GM23338 (cell line): ENCODE data around the gene RFWD3. TPM values are rescaled to one million over a fixed set of nuclear protein-coding genes. Genes with fewer than 3 reads are reported as not detected.

Source experiments
- ATAC-seq: fragments of 200-7000 bp; cut with Tn5 transposase; 3 replicates; pipeline ENCODE4 v1.9.1; 2020
- DNase-seq: peaks from one replicate; pipeline ENCODE4 v3.0.0-alpha.2; 2015; ENCODE audit warnings: low spot score
- H2AFZ ChIP-seq: fragments of 200-600 bp; sonication (generic); 2 replicates; pipeline ENCODE4 v1.8.0; 2016; ENCODE audit warnings: antibody characterized with exemption, mild to moderate bottlenecking, moderate library complexity
- H3F3A ChIP-seq: fragments of 200-600 bp; sonication (generic); replicated peaks from 2 replicates; pipeline ENCODE4 v1.8.0; 2017; ENCODE audit warnings: antibody characterized with exemption, mixed run types, low read depth
- H3K27ac ChIP-seq: fragments of 200-600 bp; sonication (generic); 2 replicates; pipeline ENCODE4 v1.6.1; 2016; ENCODE audit warnings: low read depth
- H3K27me3 ChIP-seq: fragments of 200-600 bp; sonication (generic); 2 replicates; pipeline ENCODE4 v1.8.0; 2016; ENCODE audit warnings: mild to moderate bottlenecking, mixed run types, moderate library complexity; ENCODE audit not compliant: insufficient read depth
- H3K36me3 ChIP-seq: fragments of 200-600 bp; sonication (generic); 2 replicates; pipeline ENCODE4 v1.8.0; 2016; ENCODE audit warnings: mild to moderate bottlenecking; ENCODE audit not compliant: insufficient read depth
- H3K4me1 ChIP-seq: fragments of 200-600 bp; sonication (generic); 2 replicates; pipeline ENCODE4 v1.8.0; 2016; ENCODE audit warnings: mild to moderate bottlenecking, moderate library complexity; ENCODE audit not compliant: insufficient read depth
- H3K4me2 ChIP-seq: fragments of 200-600 bp; sonication (generic); 2 replicates; pipeline ENCODE4 v1.7.1; 2017; ENCODE audit warnings: mixed run types
- H3K4me3 ChIP-seq: fragments of 200-600 bp; sonication (generic); 2 replicates; pipeline ENCODE4 v1.6.1; 2016; ENCODE audit warnings: mixed run types
- H3K79me2 ChIP-seq: fragments of 200-600 bp; sonication (generic); replicated peaks from 2 replicates; pipeline ENCODE4 v1.8.0; 2017; ENCODE audit warnings: mild to moderate bottlenecking; ENCODE audit not compliant: insufficient read depth
- H3K9me2 ChIP-seq: fragments of 200-600 bp; sonication (generic); 2 replicates; pipeline ENCODE4 v1.8.0; 2017; ENCODE audit not compliant: insufficient read depth
- H4K20me1 ChIP-seq: fragments of 200-600 bp; sonication (generic); replicated peaks from 2 replicates; pipeline ENCODE4 v1.8.0; 2017; ENCODE audit warnings: mild to moderate bottlenecking; ENCODE audit not compliant: insufficient read depth
- H3K27ac Mint-ChIP-seq: 2 replicates; pipeline ENCODE4 v1.8.0; 2020; ENCODE audit warnings: inconsistent platforms, mild to moderate bottlenecking, moderate library complexity, mixed read lengths
- H3K27me3 Mint-ChIP-seq: 3 replicates; pipeline ENCODE4 v1.8.0; 2022; ENCODE audit warnings: low read depth, mild to moderate bottlenecking, moderate library complexity, mixed read lengths, inconsistent platforms; ENCODE audit not compliant: insufficient read depth, poor library complexity
- H3K36me3 Mint-ChIP-seq: 3 replicates; pipeline ENCODE4 v1.8.0; 2021; ENCODE audit warnings: low read depth, mild to moderate bottlenecking, inconsistent platforms, moderate library complexity, mixed read lengths
- H3K4me1 Mint-ChIP-seq: 3 replicates; pipeline ENCODE4 v1.8.0; 2020; ENCODE audit warnings: mild to moderate bottlenecking, inconsistent platforms, mixed read lengths
- H3K4me3 Mint-ChIP-seq: 3 replicates; pipeline ENCODE4 v1.8.0; 2021; ENCODE audit warnings: moderate library complexity, mild to moderate bottlenecking, inconsistent platforms, mixed read lengths
- H3K9me3 Mint-ChIP-seq: 3 replicates; pipeline ENCODE4 v1.8.0; 2020; ENCODE audit warnings: moderate library complexity, mild to moderate bottlenecking, inconsistent platforms, mixed read lengths
- CREB1 ChIP-seq: fragments of 250-450 bp; sonication (Bioruptor Pico); IDR thresholded peaks from 2 replicates; pipeline ENCODE4 v1.5.0; 2020; ENCODE audit warnings: low read depth, mild to moderate bottlenecking, moderate library complexity
- EZH2 ChIP-seq: fragments of 200-600 bp; sonication (generic); IDR thresholded peaks from one replicate; pipeline ENCODE4 v1.8.0; 2017; ENCODE audit warnings: antibody characterized with exemption, mild to moderate bottlenecking, low read depth; ENCODE audit not compliant: unreplicated experiment
- EZH2phosphoT487 ChIP-seq: fragments of 200-600 bp; sonication (generic); IDR thresholded peaks from one replicate; pipeline ENCODE4 v1.8.1; 2018; ENCODE audit warnings: antibody characterized with exemption; ENCODE audit not compliant: unreplicated experiment
- JUNB ChIP-seq: IDR thresholded peaks from one replicate; pipeline ENCODE4 v1.6.1; 2016; ENCODE audit warnings: antibody characterized with exemption; ENCODE audit not compliant: unreplicated experiment
- NANOG ChIP-seq: IDR thresholded peaks from 2 replicates; pipeline ENCODE4 v1.6.1; 2016; ENCODE audit warnings: antibody characterized with exemption, borderline replicate concordance
- POLR2AphosphoS5 ChIP-seq: IDR thresholded peaks from 2 replicates; pipeline ENCODE4 v1.6.1; 2016; ENCODE audit warnings: antibody characterized with exemption, low read depth
- STAT1 ChIP-seq: IDR thresholded peaks from one replicate; pipeline ENCODE4 v1.6.1; 2016; ENCODE audit warnings: antibody characterized with exemption; ENCODE audit not compliant: unreplicated experiment
- ZNF114 ChIP-seq: fragments of 250-450 bp; sonication (Bioruptor Pico); IDR thresholded peaks from 2 replicates; pipeline ENCODE4 v1.5.0; 2020; ENCODE audit warnings: mild to moderate bottlenecking, moderate library complexity
- ZNF331 ChIP-seq: fragments of 250-450 bp; sonication (Bioruptor Pico); IDR thresholded peaks from 2 replicates; pipeline ENCODE4 v1.5.0; 2020; ENCODE audit warnings: low read depth, mild to moderate bottlenecking, moderate library complexity
- polyA plus RNA-seq: library from polyadenylated mRNA; unstranded; fragments of >200 nt; fragmentation: Nextera tagmentation; extraction: Ambion mirVana; gene quantifications from 2 replicates; pipeline ENCODE4 v1.2.1, GENCODE V29; 2016
- total RNA-seq: library from RNA; depleted of rRNA; stranded (reverse); fragments of >200 nt; shearing (Covaris generic); gene quantifications from 2 replicates; pipeline ENCODE4 v1.2.3, GENCODE V29; 2014
- TF ChIP-seq, protein P1 (sequence below): fragments of 250-450 bp; sonication (Bioruptor Pico); IDR thresholded peaks from 2 replicates; pipeline ENCODE4 v1.5.0; 2020; ENCODE audit warnings: mild to moderate bottlenecking, moderate library complexity
- TF ChIP-seq, protein P2 (sequence below), 2 experiments: fragments of 200-600 bp in 1 of 2; sonication (generic) in 1 of 2; conservative IDR thresholded peaks; 2 replicates each; pipeline versions ENCODE4 v1.5.1 to v1.6.1; 2016 to 2017; ENCODE audit warnings: antibody characterized with exemption in 2 of 2, low read depth in 2 of 2, mild to moderate bottlenecking in 2 of 2, moderate library complexity in 1 of 2
- TF ChIP-seq, protein P3 (sequence below): IDR thresholded peaks from one replicate; pipeline ENCODE4 v1.6.1; 2018; ENCODE audit warnings: antibody characterized with exemption; ENCODE audit not compliant: unreplicated experiment
- TF ChIP-seq, protein P4 (sequence below): IDR thresholded peaks from 2 replicates; pipeline ENCODE4 v1.6.1; 2016; ENCODE audit warnings: antibody characterized with exemption

Gene RFWD3
- total and polyA plus RNA-seq, 2 experiments from 2014 or later = 27.6 to 113 TPM

DNA sequence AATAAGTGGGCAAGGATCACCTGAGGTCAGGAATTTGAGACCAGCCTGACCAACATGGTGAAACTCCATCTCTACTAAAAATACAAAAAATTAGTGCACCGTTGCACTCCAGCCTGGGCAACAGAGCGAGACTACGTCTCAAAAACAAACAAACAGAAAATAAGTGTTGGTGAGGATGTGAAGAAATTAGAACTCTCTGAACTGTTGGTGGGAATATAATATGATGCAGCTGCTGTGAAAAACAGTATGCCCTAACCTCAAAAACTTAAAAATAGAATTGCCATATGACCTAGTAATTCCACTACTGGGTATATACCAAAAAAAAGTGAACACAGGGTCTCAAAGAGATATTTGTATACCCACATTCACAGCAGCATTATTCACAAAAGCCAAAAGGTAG, 85.8 kb downstream of the RFWD3 start (continued):
- TF ChIP-seq, protein P1, sequence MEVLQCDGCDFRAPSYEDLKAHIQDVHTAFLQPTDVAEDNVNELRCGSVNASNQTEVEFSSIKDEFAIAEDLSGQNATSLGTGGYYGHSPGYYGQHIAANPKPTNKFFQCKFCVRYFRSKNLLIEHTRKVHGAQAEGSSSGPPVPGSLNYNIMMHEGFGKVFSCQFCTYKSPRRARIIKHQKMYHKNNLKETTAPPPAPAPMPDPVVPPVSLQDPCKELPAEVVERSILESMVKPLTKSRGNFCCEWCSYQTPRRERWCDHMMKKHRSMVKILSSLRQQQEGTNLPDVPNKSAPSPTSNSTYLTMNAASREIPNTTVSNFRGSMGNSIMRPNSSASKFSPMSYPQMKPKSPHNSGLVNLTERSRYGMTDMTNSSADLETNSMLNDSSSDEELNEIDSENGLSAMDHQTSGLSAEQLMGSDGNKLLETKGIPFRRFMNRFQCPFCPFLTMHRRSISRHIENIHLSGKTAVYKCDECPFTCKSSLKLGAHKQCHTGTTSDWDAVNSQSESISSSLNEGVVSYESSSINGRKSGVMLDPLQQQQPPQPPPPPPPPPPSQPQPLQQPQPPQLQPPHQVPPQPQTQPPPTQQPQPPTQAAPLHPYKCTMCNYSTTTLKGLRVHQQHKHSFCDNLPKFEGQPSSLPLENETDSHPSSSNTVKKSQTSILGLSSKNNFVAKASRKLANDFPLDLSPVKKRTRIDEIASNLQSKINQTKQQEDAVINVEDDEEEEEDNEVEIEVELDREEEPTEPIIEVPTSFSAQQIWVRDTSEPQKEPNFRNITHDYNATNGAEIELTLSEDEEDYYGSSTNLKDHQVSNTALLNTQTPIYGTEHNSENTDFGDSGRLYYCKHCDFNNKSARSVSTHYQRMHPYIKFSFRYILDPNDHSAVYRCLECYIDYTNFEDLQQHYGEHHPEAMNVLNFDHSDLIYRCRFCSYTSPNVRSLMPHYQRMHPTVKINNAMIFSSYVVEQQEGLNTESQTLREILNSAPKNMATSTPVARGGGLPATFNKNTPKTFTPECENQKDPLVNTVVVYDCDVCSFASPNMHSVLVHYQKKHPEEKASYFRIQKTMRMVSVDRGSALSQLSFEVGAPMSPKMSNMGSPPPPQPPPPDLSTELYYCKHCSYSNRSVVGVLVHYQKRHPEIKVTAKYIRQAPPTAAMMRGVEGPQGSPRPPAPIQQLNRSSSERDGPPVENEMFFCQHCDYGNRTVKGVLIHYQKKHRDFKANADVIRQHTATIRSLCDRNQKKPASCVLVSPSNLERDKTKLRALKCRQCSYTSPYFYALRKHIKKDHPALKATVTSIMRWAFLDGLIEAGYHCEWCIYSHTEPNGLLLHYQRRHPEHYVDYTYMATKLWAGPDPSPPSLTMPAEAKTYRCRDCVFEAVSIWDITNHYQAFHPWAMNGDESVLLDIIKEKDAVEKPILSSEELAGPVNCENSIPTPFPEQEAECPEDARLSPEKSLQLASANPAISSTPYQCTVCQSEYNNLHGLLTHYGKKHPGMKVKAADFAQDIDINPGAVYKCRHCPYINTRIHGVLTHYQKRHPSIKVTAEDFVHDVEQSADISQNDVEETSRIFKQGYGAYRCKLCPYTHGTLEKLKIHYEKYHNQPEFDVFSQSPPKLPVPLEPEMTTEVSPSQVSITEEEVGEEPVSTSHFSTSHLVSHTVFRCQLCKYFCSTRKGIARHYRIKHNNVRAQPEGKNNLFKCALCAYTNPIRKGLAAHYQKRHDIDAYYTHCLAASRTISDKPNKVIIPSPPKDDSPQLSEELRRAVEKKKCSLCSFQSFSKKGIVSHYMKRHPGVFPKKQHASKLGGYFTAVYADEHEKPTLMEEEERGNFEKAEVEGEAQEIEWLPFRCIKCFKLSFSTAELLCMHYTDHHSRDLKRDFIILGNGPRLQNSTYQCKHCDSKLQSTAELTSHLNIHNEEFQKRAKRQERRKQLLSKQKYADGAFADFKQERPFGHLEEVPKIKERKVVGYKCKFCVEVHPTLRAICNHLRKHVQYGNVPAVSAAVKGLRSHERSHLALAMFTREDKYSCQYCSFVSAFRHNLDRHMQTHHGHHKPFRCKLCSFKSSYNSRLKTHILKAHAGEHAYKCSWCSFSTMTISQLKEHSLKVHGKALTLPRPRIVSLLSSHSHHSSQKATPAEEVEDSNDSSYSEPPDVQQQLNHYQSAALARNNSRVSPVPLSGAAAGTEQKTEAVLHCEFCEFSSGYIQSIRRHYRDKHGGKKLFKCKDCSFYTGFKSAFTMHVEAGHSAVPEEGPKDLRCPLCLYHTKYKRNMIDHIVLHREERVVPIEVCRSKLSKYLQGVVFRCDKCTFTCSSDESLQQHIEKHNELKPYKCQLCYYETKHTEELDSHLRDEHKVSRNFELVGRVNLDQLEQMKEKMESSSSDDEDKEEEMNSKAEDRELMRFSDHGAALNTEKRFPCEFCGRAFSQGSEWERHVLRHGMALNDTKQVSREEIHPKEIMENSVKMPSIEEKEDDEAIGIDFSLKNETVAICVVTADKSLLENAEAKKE (CRISPR knock-in tag) = no peak

DNA sequence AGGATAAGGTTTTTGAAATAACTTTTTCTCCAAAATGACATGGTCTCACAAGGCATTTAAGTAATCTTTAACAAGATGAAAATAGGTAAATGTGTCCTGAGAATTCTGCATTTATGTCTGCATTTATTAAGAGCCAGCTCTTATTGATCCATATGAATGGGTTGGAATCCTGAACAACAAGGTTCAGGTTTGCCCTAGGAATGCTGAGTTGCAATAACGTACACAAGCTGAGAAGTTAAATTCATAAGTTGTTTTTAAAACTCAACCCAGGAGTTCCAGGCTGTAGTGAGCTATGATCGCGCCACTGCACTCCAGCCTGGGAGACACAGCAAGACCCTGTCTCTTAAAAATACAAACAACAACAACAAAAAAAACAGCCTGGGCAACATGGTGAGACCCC, 87.8 kb downstream of the RFWD3 start:
- H3K36me3 Mint-ChIP-seq = no peaks in the 10 kb centered on the region
- Histone ChIP-seq H3K36me3 (no peaks in the 10 kb centered on the region), H3K9me2 (no peaks in the 10 kb centered on the region), H3K79me2 (peaks cover 99% of the 10 kb centered on the region), H3K27ac (no peak overlapping the region), H3K4me2 (no peak overlapping the region), H3F3A (no peaks in the 10 kb centered on the region), H3K4me1 (peaks cover under 1% of the 10 kb centered on the region; the same call in 1 of the 2 replicates), H3K27me3 (no peaks in the 10 kb centered on the region), H4K20me1 (peaks cover 38% of the 10 kb centered on the region), H2AFZ (no peak overlapping the region), H3K4me3 (no peak overlapping the region)
- H3K4me1 Mint-ChIP-seq = peaks cover 8% of the 10 kb centered on the region
- no peaks in the 10 kb centered on the region for H3K9me3 Mint-ChIP-seq
- peaks cover 5% of the 10 kb centered on the region for H3K27me3 Mint-ChIP-seq
- no peak overlapping the region for H3K27ac Mint-ChIP-seq
- no peak for DNase-seq
- ATAC-seq = no peak
- H3K4me3 Mint-ChIP-seq = no peak overlapping the region
- TF ChIP-seq STAT1 (no peak), EZH2 (no peak), EZH2phosphoT487 (no peak), ZNF331 (CRISPR knock-in tag) (no peak), POLR2AphosphoS5 (no peak), JUNB (no peak), ZNF114 (CRISPR knock-in tag) (no peak), NANOG (no peak), CREB1 (CRISPR knock-in tag) (no peak)
- TF ChIP-seq, protein P2, sequence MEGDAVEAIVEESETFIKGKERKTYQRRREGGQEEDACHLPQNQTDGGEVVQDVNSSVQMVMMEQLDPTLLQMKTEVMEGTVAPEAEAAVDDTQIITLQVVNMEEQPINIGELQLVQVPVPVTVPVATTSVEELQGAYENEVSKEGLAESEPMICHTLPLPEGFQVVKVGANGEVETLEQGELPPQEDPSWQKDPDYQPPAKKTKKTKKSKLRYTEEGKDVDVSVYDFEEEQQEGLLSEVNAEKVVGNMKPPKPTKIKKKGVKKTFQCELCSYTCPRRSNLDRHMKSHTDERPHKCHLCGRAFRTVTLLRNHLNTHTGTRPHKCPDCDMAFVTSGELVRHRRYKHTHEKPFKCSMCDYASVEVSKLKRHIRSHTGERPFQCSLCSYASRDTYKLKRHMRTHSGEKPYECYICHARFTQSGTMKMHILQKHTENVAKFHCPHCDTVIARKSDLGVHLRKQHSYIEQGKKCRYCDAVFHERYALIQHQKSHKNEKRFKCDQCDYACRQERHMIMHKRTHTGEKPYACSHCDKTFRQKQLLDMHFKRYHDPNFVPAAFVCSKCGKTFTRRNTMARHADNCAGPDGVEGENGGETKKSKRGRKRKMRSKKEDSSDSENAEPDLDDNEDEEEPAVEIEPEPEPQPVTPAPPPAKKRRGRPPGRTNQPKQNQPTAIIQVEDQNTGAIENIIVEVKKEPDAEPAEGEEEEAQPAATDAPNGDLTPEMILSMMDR (conservative IDR thresholded peaks at IDR 0.05; ENCODE audit: low read depth in 2 of 2) = no peak
- TF ChIP-seq, protein P3, sequence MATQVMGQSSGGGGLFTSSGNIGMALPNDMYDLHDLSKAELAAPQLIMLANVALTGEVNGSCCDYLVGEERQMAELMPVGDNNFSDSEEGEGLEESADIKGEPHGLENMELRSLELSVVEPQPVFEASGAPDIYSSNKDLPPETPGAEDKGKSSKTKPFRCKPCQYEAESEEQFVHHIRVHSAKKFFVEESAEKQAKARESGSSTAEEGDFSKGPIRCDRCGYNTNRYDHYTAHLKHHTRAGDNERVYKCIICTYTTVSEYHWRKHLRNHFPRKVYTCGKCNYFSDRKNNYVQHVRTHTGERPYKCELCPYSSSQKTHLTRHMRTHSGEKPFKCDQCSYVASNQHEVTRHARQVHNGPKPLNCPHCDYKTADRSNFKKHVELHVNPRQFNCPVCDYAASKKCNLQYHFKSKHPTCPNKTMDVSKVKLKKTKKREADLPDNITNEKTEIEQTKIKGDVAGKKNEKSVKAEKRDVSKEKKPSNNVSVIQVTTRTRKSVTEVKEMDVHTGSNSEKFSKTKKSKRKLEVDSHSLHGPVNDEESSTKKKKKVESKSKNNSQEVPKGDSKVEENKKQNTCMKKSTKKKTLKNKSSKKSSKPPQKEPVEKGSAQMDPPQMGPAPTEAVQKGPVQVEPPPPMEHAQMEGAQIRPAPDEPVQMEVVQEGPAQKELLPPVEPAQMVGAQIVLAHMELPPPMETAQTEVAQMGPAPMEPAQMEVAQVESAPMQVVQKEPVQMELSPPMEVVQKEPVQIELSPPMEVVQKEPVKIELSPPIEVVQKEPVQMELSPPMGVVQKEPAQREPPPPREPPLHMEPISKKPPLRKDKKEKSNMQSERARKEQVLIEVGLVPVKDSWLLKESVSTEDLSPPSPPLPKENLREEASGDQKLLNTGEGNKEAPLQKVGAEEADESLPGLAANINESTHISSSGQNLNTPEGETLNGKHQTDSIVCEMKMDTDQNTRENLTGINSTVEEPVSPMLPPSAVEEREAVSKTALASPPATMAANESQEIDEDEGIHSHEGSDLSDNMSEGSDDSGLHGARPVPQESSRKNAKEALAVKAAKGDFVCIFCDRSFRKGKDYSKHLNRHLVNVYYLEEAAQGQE = no peak
- TF ChIP-seq, protein P4, sequence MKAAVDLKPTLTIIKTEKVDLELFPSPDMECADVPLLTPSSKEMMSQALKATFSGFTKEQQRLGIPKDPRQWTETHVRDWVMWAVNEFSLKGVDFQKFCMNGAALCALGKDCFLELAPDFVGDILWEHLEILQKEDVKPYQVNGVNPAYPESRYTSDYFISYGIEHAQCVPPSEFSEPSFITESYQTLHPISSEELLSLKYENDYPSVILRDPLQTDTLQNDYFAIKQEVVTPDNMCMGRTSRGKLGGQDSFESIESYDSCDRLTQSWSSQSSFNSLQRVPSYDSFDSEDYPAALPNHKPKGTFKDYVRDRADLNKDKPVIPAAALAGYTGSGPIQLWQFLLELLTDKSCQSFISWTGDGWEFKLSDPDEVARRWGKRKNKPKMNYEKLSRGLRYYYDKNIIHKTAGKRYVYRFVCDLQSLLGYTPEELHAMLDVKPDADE = no peak
